Testis (tissue), 2 donors: ENCODE measurements around the gene EDC3.

Experiments
- CTCF ChIP-seq, 3 experiments: fragments of 450-650 bp in 2 of 3; fragments of 200-600 bp in 1 of 3; sonication (generic) in 1 of 3; IDR thresholded peaks; one replicate each; pipeline ENCODE4 v1.5.1; 2016 to 2019; ENCODE audit warnings: antibody characterized with exemption in 3 of 3, mild to moderate bottlenecking in 2 of 3, moderate library complexity in 1 of 3
- POLR2A ChIP-seq: fragments of 450-650 bp; IDR thresholded peaks from one replicate; pipeline ENCODE4 v1.6.1; 2017; ENCODE audit warnings: antibody characterized with exemption, mild to moderate bottlenecking, moderate library complexity

GRCh38 chr15:74625693-74626092 lies 70.1 kb downstream of the EDC3 start:
- TF ChIP-seq CTCF (IDR thresholded peaks at IDR 0.05) (no peak), POLR2A (no peak)
